NT2/D1 (cell line): ENCODE measurements around the gene SLCO4A1.
A peak's percentile ranks its signal among the peaks of the same experiment; 100 is the strongest.
"Not testable (repeated sequence)": the region's sequence is repeated elsewhere in the genome, so short reads cannot be mapped to it uniquely, and the experiment has no call there.

ENCODE experiments used
- DNase-seq: peaks from one replicate; pipeline ENCODE4 v3.0.0-alpha.2; 2011; ENCODE audit warnings: low read depth, low spot score
- H3K27me3 ChIP-seq: 2 replicates; pipeline ENCODE4 v1.6.0; 2011; ENCODE audit warnings: mild to moderate bottlenecking; ENCODE audit not compliant: insufficient read length, insufficient read depth
- H3K36me3 ChIP-seq: 2 replicates; pipeline ENCODE4 v1.6.1; 2011; ENCODE audit warnings: mild to moderate bottlenecking, low read length, mixed read lengths; ENCODE audit not compliant: insufficient read depth, insufficient read length
- H3K4me1 ChIP-seq: 2 replicates; pipeline ENCODE4 v1.5.1; 2011; ENCODE audit not compliant: insufficient read depth, insufficient read length
- H3K4me3 ChIP-seq: 2 replicates; pipeline ENCODE4 v1.5.1; 2011; ENCODE audit warnings: low read depth; ENCODE audit not compliant: insufficient read length
- H3K9ac ChIP-seq: 2 replicates; pipeline ENCODE4 v1.6.0; 2011; ENCODE audit warnings: low read depth; ENCODE audit not compliant: insufficient read length
- H3K9me3 ChIP-seq: 2 replicates; pipeline ENCODE4 v1.5.1; 2011; ENCODE audit warnings: mild to moderate bottlenecking, low read length; ENCODE audit not compliant: insufficient read depth
- SUZ12 ChIP-seq: IDR thresholded peaks from 2 replicates; pipeline ENCODE4 v1.6.1; 2011; ENCODE audit not compliant: insufficient read length, insufficient read depth; ENCODE audit errors: extremely low read depth
- YY1 ChIP-seq: IDR thresholded peaks from 2 replicates; pipeline ENCODE4 v1.6.1; 2011; ENCODE audit not compliant: insufficient read length, insufficient read depth
- ZNF274 ChIP-seq: IDR thresholded peaks from 2 replicates; pipeline ENCODE4 v1.6.1; 2011; ENCODE audit warnings: mild to moderate bottlenecking, low read depth, low read length

The SLCO4A1 gene

GRCh38 chr20:62682912-62683517 lies 40.7 kb downstream of the SLCO4A1 start:
- Histone ChIP-seq H3K9ac (no peak overlapping the region), H3K4me1 (peaks cover 18% of the 10 kb centered on the region), H3K36me3 (no peaks in the 10 kb centered on the region), H3K4me3 (no peak overlapping the region), H3K9me3 (peaks cover 11% of the 10 kb centered on the region; the same call in 1 of the 2 replicates), H3K27me3 (peaks cover 9% of the 10 kb centered on the region)
- no peak for TF ChIP-seq SUZ12
- no peak for DNase-seq

GRCh38 chr20:62683660-62684322 lies 41.5 kb downstream of the SLCO4A1 start:
- not testable (repeated sequence) for H3K36me3 ChIP-seq, DNase-seq
- H3K4me1 ChIP-seq = peaks cover 18% of the 10 kb centered on the region

GRCh38 chr20:62684981-62685380 lies 42.7 kb downstream of the SLCO4A1 start:
- Histone ChIP-seq H3K9me3 (peaks cover 7% of the 10 kb centered on the region; the same call in 1 of the 2 replicates), H3K27me3 (peaks cover 9% of the 10 kb centered on the region), H3K9ac (no peak overlapping the region), H3K36me3 (no peaks in the 10 kb centered on the region), H3K4me1 (peaks cover 18% of the 10 kb centered on the region), H3K4me3 (no peak overlapping the region)
- DNase-seq = no peak
- no peak for TF ChIP-seq ZNF274
- no peak for TF ChIP-seq SUZ12

More at GRCh38 chr20:62683660-62684322, 41.5 kb downstream of the SLCO4A1 start:
- H3K4me3 ChIP-seq, H3K9ac ChIP-seq, H3K27me3 ChIP-seq: not testable (repeated sequence)
- H3K9me3 ChIP-seq = peaks cover 11% of the 10 kb centered on the region; the same call in 1 of the 2 replicates

- peak overlapping the region; percentile 11 for H3K9ac ChIP-seq
- H3K27me3 ChIP-seq = peaks cover 9% of the 10 kb centered on the region
- no peaks in the 10 kb centered on the region for H3K9me3 ChIP-seq
- H3K4me3 ChIP-seq = peak overlapping the region; percentile 16
- H3K4me1 ChIP-seq = peaks cover 18% of the 10 kb centered on the region
- no peak for DNase-seq
- H3K36me3 ChIP-seq = no peaks in the 10 kb centered on the region
- no peak for TF ChIP-seq ZNF274
- TF ChIP-seq YY1 = no peak
- no peak for TF ChIP-seq SUZ12
Observed at GRCh38 chr20:62685781-62686555, 43.7 kb downstream of the SLCO4A1 start.

- no peak for DNase-seq
- H3K9ac ChIP-seq = no peak overlapping the region
- TF ChIP-seq YY1 (no peak), SUZ12 (no peak), ZNF274 (no peak)
- H3K27me3 ChIP-seq = peaks cover 9% of the 10 kb centered on the region
- H3K4me1 ChIP-seq = peaks cover 18% of the 10 kb centered on the region
- no peaks in the 10 kb centered on the region for H3K36me3 ChIP-seq
- no peaks in the 10 kb centered on the region for H3K9me3 ChIP-seq
- H3K4me3 ChIP-seq = no peak overlapping the region
Observed at GRCh38 chr20:62686869-62687830, 44.8 kb downstream of the SLCO4A1 start.

GRCh38 chr20:62688083-62688482 lies 45.8 kb downstream of the SLCO4A1 start:
- no peak for DNase-seq
- Histone ChIP-seq H3K4me1 (peaks cover 18% of the 10 kb centered on the region), H3K27me3 (peaks cover 5% of the 10 kb centered on the region), H3K4me3 (no peak overlapping the region), H3K9me3 (no peaks in the 10 kb centered on the region), H3K36me3 (no peaks in the 10 kb centered on the region), H3K9ac (no peak overlapping the region)
- TF ChIP-seq YY1 (no peak), ZNF274 (no peak), SUZ12 (no peak)
